T follicular helper cell (primary cell): Measurements from ENCODE around the gene TRIM61.
"Not testable (repeated sequence)": the region's sequence is repeated elsewhere in the genome, so short reads cannot be mapped to it uniquely, and the experiment has no call there.

Experiments
- DNase-seq: peaks from one replicate; pipeline ENCODE4 v3.0.0-alpha.2; 2020; ENCODE audit warnings: low read depth

Gene TRIM61

GRCh38 chr4:164956766-164957643, 20.5 kb downstream of the TRIM61 start:
- DNase-seq, result peak; percentile 54

- DNase-seq, result no peak
These were observed 22.2 kb downstream of the TRIM61 start for GRCh38 chr4:164955107-164955805.

GRCh38 chr4:164952551-164952950, 24.9 kb downstream of the TRIM61 start:
- no peak for DNase-seq

- DNase-seq, result no peak
These were observed 27.9 kb downstream of the TRIM61 start for GRCh38 chr4:164949448-164950143.

GRCh38 chr4:164948975-164949374, 28.5 kb downstream of the TRIM61 start:
- no peak for DNase-seq

- DNase-seq, result not testable (repeated sequence)
These were observed 29.5 kb downstream of the TRIM61 start for GRCh38 chr4:164948006-164948405.

GRCh38 chr4:164946810-164947209, 30.6 kb downstream of the TRIM61 start:
- no peak for DNase-seq

- DNase-seq, result no peak
These were observed 32.3 kb downstream of the TRIM61 start for GRCh38 chr4:164945146-164945545.

- DNase-seq, result no peak
These were observed 34.3 kb downstream of the TRIM61 start for GRCh38 chr4:164943192-164943591.

- no peak for DNase-seq
These were observed 39.7 kb downstream of the TRIM61 start for GRCh38 chr4:164937576-164938270.

- not testable (repeated sequence) for DNase-seq
These were observed 41.4 kb downstream of the TRIM61 start for GRCh38 chr4:164935865-164936606.

GRCh38 chr4:164935363-164935762, 42.1 kb downstream of the TRIM61 start:
- DNase-seq, result no peak

GRCh38 chr4:164933244-164933643, 44.2 kb downstream of the TRIM61 start:
- DNase-seq, result no peak

- no peak for DNase-seq
These were observed 45.7 kb downstream of the TRIM61 start for GRCh38 chr4:164931551-164932324.

GRCh38 chr4:164930647-164931046, 46.8 kb downstream of the TRIM61 start:
- DNase-seq, result no peak

GRCh38 chr4:164927101-164927500, 50.4 kb downstream of the TRIM61 start:
- DNase-seq, result not testable (repeated sequence)

GRCh38 chr4:164926301-164926700, 51.2 kb downstream of the TRIM61 start:
- DNase-seq, result no peak

- DNase-seq, result no peak
These were observed 52.7 kb downstream of the TRIM61 start for GRCh38 chr4:164924670-164925238.

- no peak for DNase-seq
These were observed 58.5 kb downstream of the TRIM61 start for GRCh38 chr4:164918956-164919355.
